ENCODE measurements around the gene MKKS. TPM values are rescaled to one million over a fixed set of nuclear protein-coding genes. Genes with fewer than 3 reads are reported as not detected.

MKKS gene
- total RNA-seq, 1 donor from 2014 or later, result 36.3 TPM

GRCh38 chr20:10430000-10430466, 4.0 kb downstream of the MKKS start:
- Histone ChIP-seq H3K36me3 (no peaks in the 10 kb centered on the region), H3K79me2 (ENCODE audit: low read depth) (peaks cover 88% of the 10 kb centered on the region), H3K4me3 (no peak overlapping the region), H3K27me3 (no peaks in the 10 kb centered on the region), H4K20me1 (ENCODE audit: low read depth) (peaks cover 37% of the 10 kb centered on the region), H2AFZ (replicated peaks) (no peak overlapping the region), H3K4me1 (peaks cover 27% of the 10 kb centered on the region), H3K9ac (no peak overlapping the region), H3K9me3 (ENCODE audit: low read depth) (no peaks in the 10 kb centered on the region), H3K4me2 (no peak overlapping the region), H3F3A (ENCODE audit: low read depth) (peaks cover 19% of the 10 kb centered on the region), H3K27ac (no peak overlapping the region)
- no peak for DNase-seq (ENCODE audit: low spot score)
- H3K4me1 Mint-ChIP-seq, result peaks cover 25% of the 10 kb centered on the region
- TF ChIP-seq EZH2phosphoT487 (IDR thresholded peaks at IDR 0.05), result no peak
- no peak for TF ChIP-seq EZH2 (IDR thresholded peaks at IDR 0.05)
- TF ChIP-seq CTCF (IDR thresholded peaks at IDR 0.05), result no peak
- peaks cover 2% of the 10 kb centered on the region for H3K27me3 Mint-ChIP-seq (ENCODE audit: insufficient read depth, low read depth)
- H3K27ac Mint-ChIP-seq, result no peak overlapping the region
- H3K36me3 Mint-ChIP-seq, result peaks cover 26% of the 10 kb centered on the region
- peaks cover 2% of the 10 kb centered on the region for H3K9me3 Mint-ChIP-seq
- no peak overlapping the region for H3K4me3 Mint-ChIP-seq

DNA sequence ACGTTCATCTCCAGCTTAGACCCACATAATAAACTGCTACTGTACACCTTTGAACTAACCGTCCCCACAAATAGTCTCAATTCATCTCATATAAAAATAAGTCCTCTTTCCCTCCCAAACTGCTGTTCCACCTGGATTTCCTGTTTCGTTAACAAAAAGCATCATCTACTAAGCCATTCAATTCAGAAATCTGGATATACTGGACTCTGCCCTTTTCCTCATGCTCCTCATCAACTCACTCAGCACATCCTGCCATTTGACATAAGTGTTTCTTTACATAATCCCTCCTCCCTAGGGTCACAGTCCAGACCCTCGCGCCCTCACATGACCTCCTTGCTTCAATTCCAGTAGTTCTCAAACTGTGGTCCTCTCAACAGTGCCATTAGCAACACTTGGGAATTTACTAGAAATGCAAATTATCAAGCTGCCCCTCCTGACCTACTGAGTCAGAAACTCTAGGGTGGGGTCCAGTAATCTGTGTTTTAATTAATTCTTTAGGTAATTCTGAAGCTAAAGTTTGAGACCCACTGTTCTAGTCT, 4.5 kb downstream of the MKKS start:
- H3K9me3 ChIP-seq (ENCODE audit: low read depth), result no peaks in the 10 kb centered on the region
- Mint-ChIP-seq H3K36me3 (peaks cover 26% of the 10 kb centered on the region), H3K4me3 (no peak overlapping the region), H3K9me3 (peaks cover 2% of the 10 kb centered on the region), H3K4me1 (peaks cover 25% of the 10 kb centered on the region), H3K27me3 (ENCODE audit: insufficient read depth, low read depth) (peaks cover 2% of the 10 kb centered on the region), H3K27ac (peak overlapping the region; percentile 6)
- no peaks in the 10 kb centered on the region for H3K27me3 ChIP-seq
- no peak overlapping the region for H3K9ac ChIP-seq
- H2AFZ ChIP-seq (replicated peaks), result no peak overlapping the region
- H3K79me2 ChIP-seq (ENCODE audit: low read depth), result peaks cover 93% of the 10 kb centered on the region
- H4K20me1 ChIP-seq (ENCODE audit: low read depth), result peaks cover 37% of the 10 kb centered on the region
- TF ChIP-seq EZH2phosphoT487 (IDR thresholded peaks at IDR 0.05), result no peak
- TF ChIP-seq EZH2 (IDR thresholded peaks at IDR 0.05), result no peak
- no peak for TF ChIP-seq CTCF (IDR thresholded peaks at IDR 0.05)
- H3K36me3 ChIP-seq, result no peaks in the 10 kb centered on the region
- no peak for DNase-seq (ENCODE audit: low spot score)
- H3K4me3 ChIP-seq, result no peak overlapping the region
- H3K4me2 ChIP-seq, result no peak overlapping the region
- H3K27ac ChIP-seq, result no peak overlapping the region
- peaks cover 27% of the 10 kb centered on the region for H3K4me1 ChIP-seq
- peaks cover 17% of the 10 kb centered on the region for H3F3A ChIP-seq (ENCODE audit: low read depth)

GRCh38 chr20:10428008-10428407, 6.0 kb downstream of the MKKS start:
- Histone ChIP-seq H3K9me3 (ENCODE audit: low read depth) (no peaks in the 10 kb centered on the region), H3K27ac (no peak overlapping the region), H3K79me2 (ENCODE audit: low read depth) (peaks cover 100% of the 10 kb centered on the region), H3K4me2 (no peak overlapping the region), H3K4me1 (peaks cover 26% of the 10 kb centered on the region), H3K9ac (no peak overlapping the region), H4K20me1 (ENCODE audit: low read depth) (peaks cover 37% of the 10 kb centered on the region), H3K27me3 (no peaks in the 10 kb centered on the region), H3K4me3 (no peak overlapping the region), H3F3A (ENCODE audit: low read depth) (peaks cover 17% of the 10 kb centered on the region), H2AFZ (replicated peaks) (no peak overlapping the region), H3K36me3 (no peaks in the 10 kb centered on the region)
- no peak overlapping the region for H3K4me3 Mint-ChIP-seq
- H3K27ac Mint-ChIP-seq, result no peak overlapping the region
- no peak for TF ChIP-seq EZH2phosphoT487 (IDR thresholded peaks at IDR 0.05)
- no peak for TF ChIP-seq CTCF (IDR thresholded peaks at IDR 0.05)
- TF ChIP-seq EZH2 (IDR thresholded peaks at IDR 0.05), result no peak
- H3K36me3 Mint-ChIP-seq, result peaks cover 32% of the 10 kb centered on the region
- peaks cover 21% of the 10 kb centered on the region for H3K4me1 Mint-ChIP-seq
- H3K27me3 Mint-ChIP-seq (ENCODE audit: insufficient read depth, low read depth), result peaks cover 2% of the 10 kb centered on the region
- DNase-seq (ENCODE audit: low spot score), result no peak
- H3K9me3 Mint-ChIP-seq, result peaks cover 2% of the 10 kb centered on the region
